ENCODE data around the gene ZNF888.
A peak's percentile ranks its signal among the peaks of the same experiment; 100 is the strongest.
"Not testable (repeated sequence)": the region's sequence is repeated elsewhere in the genome, so short reads cannot be mapped to it uniquely, and the experiment has no call there.

The ZNF888 gene

DNA sequence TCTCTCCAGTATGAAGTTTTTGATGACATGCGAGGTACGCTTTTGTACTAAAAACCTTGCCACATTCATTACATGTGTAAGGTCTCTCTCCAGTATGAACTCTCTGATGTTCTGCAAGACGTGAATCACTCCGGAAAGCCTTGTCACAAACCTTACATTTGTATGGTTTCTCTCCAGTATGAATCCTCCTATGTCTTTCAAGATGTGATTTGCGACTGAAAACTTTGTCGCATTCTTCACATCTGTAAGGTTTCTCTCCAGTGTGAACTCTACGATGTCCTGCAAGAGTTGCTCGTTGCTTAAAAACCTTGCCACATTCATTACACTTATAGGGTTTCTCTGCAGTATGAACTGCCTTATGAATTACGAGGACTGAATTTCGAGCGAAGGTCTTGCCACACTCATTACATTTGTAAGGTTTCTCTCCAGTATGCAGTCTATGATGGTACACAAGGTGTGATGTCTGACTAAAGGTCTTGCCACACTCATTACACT is 42.3 kb downstream of the ZNF888 start:
- no peak for DNase-seq (ENCODE audit: low read depth in 2 of 2, low spot score in 1 of 2)

DNA sequence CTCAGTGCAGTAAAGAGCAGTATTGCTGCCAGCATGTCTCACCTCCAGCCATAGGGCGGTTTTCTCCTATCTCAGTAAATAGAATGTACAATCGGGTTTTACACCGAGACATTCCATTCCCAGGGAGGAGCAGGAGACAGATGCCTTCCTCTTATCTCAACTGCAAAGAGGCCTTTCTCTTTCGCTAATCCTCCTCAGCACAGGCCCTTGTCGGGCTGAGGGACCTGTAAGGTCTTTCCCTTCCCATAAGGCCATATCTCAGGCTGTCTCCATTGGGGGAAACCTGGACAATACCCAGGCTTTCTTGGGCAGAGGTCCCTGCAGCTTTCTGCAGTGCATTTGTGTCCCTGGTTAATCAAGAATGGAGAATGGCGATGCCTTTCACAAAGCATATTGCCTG is 50.2 kb downstream of the ZNF888 start:
- not testable (repeated sequence) for DNase-seq (ENCODE audit: low read depth in 2 of 2, low spot score in 1 of 2)

DNA sequence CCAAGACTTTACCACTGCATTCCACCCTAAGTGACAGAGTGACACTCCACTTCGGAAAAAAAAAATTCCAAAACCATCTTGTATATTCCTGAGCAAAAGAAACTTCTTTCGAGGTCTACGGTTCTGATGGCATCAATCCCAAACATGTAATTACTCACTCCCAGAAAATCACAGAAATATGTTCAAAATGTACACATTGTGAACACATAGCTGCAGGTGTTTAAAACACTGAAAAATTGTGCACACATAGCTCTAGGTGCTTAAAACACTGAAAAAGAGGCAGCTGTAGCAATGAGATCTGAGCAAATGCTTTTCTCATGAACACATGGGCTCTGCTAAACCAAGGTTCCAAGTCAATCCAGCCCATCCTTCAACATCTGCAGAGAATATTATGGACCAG is 51.8 kb downstream of the ZNF888 start:
- no peak for DNase-seq (ENCODE audit: low read depth in 2 of 2, low spot score in 1 of 2)

DNA sequence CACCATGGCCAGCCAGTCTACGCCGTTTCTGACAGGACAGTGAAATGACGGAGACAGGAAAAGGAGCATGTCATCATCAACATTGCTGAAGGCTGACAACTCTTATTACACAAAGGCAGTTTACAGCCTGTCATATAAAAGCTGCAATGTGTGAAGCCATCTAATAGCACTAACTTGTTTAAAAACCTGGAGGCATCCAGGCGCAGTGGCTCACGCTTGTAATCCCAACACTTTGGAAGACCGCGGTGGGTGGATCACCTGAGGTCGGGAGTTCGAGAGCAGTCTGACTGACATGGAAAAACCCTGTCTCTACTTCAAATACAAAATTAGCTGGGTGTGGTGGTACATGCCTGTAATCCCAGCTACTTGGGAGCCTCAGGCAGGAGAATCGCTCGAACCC is 55.2 kb downstream of the ZNF888 start:
- DNase-seq (ENCODE audit: low read depth in 2 of 2, low spot score in 1 of 2) = not testable (repeated sequence)

DNA sequence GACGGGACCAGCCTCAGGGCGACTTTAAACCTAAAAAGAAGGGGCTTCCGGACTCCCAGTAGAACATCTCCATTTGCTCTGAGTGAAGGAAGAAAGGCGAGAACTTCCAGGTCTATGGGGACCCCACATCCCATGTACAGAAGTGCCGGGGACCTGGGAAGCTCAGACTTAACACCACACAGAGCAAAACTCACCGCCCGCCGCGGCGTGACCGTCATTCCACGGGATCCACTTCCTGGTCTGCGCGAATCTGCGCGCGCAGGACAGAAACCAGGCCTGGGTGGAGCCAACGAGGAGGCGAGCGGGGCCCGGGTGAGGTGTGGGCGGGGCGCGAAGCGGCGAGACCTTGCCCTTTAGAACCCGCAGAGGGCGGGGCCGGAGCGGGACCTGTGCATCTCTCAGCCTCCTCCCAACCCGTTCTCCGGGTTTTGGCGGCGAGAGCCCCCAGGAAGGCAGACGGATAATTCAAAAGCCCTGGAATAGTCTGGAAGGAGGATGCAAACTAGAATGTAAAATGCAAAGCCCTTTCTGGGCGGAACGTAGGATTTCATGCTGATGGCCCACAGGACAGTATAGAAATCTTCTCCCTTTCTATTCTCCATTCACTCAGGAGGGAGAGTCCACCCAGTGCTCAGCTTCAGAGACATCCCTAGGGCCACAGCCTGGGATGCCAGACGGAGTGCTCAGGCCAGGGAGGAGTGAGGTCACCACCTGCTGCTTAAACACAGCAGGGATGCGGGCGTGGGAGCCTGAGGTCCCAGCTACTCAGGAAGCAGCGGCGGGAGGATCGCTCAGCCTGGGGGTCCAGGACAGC is 65.6 kb downstream of the ZNF888 start, which contains the start of gene ZNF468:
Gene ZNF468, minus strand, starts transcription at position 242 of the 814 bp plus-strand sequence. CDS start 3,347 bp downstream, outside the sequence.
- DNase-seq (ENCODE audit: low read depth in 2 of 2, low spot score in 1 of 2) = peak; percentile 43 to 56

DNA sequence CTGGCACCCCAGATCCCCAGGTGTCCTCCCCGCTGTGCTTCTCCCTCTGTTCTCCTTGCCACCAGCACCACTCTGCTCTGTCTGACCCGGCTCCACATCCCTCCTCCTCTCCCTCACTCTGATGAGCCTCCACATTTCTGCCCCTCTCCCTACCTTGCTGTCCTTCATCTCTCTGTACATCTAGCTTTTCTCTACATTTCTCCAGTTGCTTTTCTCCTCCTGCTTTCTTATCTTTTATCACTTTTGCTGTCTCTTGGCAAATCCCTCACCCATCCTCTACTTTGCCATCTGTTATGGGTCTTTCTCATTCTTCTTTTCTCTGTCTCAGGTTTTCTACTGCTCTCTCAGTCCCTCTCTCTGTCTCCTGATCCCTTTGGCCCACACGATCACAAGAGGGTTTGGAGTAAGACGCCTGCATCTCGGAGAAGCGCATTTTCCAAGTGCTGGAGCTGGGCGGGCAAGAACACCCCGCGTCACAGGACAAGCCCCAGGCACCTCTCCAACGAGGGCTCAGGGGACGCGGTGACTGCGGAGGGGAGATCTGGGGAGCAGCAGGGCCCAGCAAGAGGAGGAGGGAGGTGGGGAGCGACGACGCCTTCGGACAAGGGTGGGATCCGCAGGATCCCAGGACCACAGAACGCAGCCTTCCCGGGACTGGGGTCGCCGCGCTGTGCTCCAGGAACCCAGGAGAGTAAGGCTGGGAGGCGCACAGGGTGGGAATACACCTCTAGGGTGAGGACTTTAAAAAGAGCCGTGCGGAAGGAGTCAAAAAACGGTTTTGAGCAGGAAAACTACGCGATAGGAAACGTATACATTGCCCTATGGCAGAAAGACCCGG is 66.5 kb downstream of the ZNF888 start:
- not testable (repeated sequence) for DNase-seq (ENCODE audit: low read depth in 2 of 2, low spot score in 1 of 2)

Measured in stimulated activated CD8-positive, alpha-beta memory T cell treated with anti-CD3 and anti-CD28 coated beads, Interleukin-4, amount 100 ng/mL, for 1 hour (primary cell).